Activated naive CD4-positive, alpha-beta T cell treated with anti-CD3 and anti-CD28 coated beads for 36 hours (primary cell): Measurements from ENCODE around the gene KLHDC9. TPM values are rescaled to one million over a fixed set of nuclear protein-coding genes. Genes with fewer than 3 reads are reported as not detected.
A peak's percentile ranks its signal among the peaks of the same experiment; 100 is the strongest.

ENCODE experiments used
- CTCF ChIA-PET: fragments of 350-600 bp; sonication (Branson Sonifier 250); formaldehyde crosslinking; loops from one replicate; lab custom pipeline; 2021; ENCODE audit warnings: antibody characterized with exemption; lab: Charles Lee
- DNase-seq: peaks from one replicate; pipeline ENCODE4 v3.0.0-alpha.2; 2020
- H3K27ac Mint-ChIP-seq: one replicate; pipeline ENCODE4 v1.8.0; 2021; ENCODE audit warnings: mild to moderate bottlenecking, mixed read lengths
- H3K27me3 Mint-ChIP-seq: one replicate; pipeline ENCODE4 v1.8.0; 2021; ENCODE audit warnings: low read depth, mixed read lengths
- H3K36me3 Mint-ChIP-seq: one replicate; pipeline ENCODE4 v1.8.0; 2021; ENCODE audit warnings: low read depth, mixed read lengths
- H3K4me1 Mint-ChIP-seq: one replicate; pipeline ENCODE4 v1.8.0; 2021; ENCODE audit warnings: low read depth, mixed read lengths
- H3K4me3 Mint-ChIP-seq: one replicate; pipeline ENCODE4 v1.8.0; 2021; ENCODE audit warnings: mild to moderate bottlenecking, moderate library complexity, mixed read lengths
- H3K9me3 Mint-ChIP-seq: one replicate; pipeline ENCODE4 v1.8.0; 2021; ENCODE audit warnings: mixed read lengths
- intact Hi-C: fragments of 100-400 bp; cut with micrococcal nuclease; formaldehyde crosslinking; loops from one replicate; pipeline ENCODE4 v1.15.1; 2023
- total RNA-seq, 2 experiments: library from RNA; stranded (reverse); gene quantifications; one replicate each; pipeline ENCODE4 v1.2.3, GENCODE V29; 2021

Gene KLHDC9
- total RNA-seq, 2 experiments from 2014 or later, result 0.33 to 0.57 TPM

DNA sequence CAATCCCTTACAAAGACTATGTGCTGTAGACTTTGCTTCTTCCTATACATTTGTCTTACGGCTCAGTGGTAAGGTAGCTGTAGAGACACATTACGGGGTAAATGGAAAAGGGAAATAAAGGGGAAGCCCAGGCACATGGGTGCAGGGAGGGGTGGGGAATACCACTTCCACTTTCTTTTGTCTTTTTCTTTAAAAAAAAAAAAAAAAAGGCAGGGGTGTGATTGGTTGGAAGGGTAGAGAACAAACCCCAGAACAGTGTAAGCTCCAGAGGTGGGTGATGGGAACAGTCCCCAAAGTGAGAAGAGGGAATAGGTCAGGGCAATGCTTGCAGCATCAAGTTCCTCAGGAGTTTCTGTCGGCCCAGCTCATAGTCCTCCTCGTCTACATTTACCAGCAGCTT lies 23.7 kb downstream of the KLHDC9 start:
- H3K36me3 Mint-ChIP-seq, result peaks cover 47% of the 10 kb centered on the region
- H3K4me1 Mint-ChIP-seq, result peaks cover 43% of the 10 kb centered on the region

DNA sequence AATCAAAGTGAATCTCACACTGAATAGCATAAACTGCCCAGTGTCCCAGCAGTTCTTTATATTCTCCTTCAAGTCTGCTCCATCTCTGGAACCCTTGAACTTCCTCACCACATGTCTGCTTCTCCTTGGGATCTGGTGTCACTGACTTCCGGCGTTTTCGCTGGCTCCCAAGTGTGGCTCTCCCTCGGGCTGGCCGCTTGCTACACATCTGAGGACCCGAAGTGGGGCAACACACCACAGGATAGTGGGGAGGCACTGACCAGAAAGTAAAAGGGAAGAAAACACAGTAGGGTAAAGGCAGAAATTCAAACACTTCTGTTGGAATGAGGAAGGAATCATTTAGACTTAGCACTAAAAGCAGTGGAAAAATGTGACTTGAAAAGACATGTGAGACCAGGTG lies 24.8 kb downstream of the KLHDC9 start:
- no peaks in the 10 kb centered on the region for H3K27me3 Mint-ChIP-seq
- CTCF ChIA-PET, result no interaction called here
- DNase-seq, result no peak
- H3K27ac Mint-ChIP-seq, result peak overlapping the region; percentile 38
- H3K9me3 Mint-ChIP-seq, result no peaks in the 10 kb centered on the region
- H3K4me3 Mint-ChIP-seq, result no peak overlapping the region
- intact Hi-C loops, result no loop called here
- peaks cover 52% of the 10 kb centered on the region for H3K4me1 Mint-ChIP-seq
- H3K36me3 Mint-ChIP-seq, result peaks cover 52% of the 10 kb centered on the region

More for the DNA sequence above, 23.7 kb downstream of the KLHDC9 start:
- Mint-ChIP-seq H3K9me3 (no peaks in the 10 kb centered on the region), H3K27ac (peak overlapping the region; percentile 88), H3K4me3 (no peak overlapping the region), H3K27me3 (no peaks in the 10 kb centered on the region)
- DNase-seq, result no peak
- CTCF ChIA-PET, result interaction anchor here (0.8 to 2.1 kb wide), 3 partner anchors 11 to 24 kb away, joined by 4 to 11 read pairs (median 5); partner anchors contain the start of gene DEDD
- intact Hi-C loops, result no loop called here

DNA sequence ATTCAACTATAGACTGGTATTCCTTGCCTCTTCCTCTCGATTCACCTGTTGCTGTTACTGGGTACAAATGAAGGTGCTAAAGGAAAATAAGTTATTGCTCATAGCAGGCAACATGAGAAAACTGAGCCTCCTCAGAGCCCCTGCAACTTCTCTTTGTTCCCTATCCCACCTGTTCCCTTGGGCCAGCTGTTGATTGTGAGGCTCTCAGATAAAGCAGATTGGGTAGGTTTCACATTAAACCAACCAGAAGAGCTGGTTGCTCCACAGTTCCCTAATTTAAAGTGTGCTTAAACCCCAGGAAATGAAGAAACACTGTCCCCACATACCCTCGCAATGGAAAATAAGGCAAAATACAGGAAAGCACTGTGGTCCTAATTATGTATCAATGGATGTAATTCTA lies 29.5 kb downstream of the KLHDC9 start:
- Mint-ChIP-seq H3K4me1 (peaks cover 55% of the 10 kb centered on the region), H3K27me3 (no peaks in the 10 kb centered on the region), H3K27ac (no peak overlapping the region), H3K36me3 (peaks cover 52% of the 10 kb centered on the region), H3K4me3 (no peak overlapping the region), H3K9me3 (no peaks in the 10 kb centered on the region)
- CTCF ChIA-PET, result interaction anchor here (1.8 kb wide), 1 partner anchor 11 kb away, joined by 8 read pairs; no protein-coding TSS in a partner anchor
- DNase-seq, result no peak
- intact Hi-C loops, result no loop called here

DNA sequence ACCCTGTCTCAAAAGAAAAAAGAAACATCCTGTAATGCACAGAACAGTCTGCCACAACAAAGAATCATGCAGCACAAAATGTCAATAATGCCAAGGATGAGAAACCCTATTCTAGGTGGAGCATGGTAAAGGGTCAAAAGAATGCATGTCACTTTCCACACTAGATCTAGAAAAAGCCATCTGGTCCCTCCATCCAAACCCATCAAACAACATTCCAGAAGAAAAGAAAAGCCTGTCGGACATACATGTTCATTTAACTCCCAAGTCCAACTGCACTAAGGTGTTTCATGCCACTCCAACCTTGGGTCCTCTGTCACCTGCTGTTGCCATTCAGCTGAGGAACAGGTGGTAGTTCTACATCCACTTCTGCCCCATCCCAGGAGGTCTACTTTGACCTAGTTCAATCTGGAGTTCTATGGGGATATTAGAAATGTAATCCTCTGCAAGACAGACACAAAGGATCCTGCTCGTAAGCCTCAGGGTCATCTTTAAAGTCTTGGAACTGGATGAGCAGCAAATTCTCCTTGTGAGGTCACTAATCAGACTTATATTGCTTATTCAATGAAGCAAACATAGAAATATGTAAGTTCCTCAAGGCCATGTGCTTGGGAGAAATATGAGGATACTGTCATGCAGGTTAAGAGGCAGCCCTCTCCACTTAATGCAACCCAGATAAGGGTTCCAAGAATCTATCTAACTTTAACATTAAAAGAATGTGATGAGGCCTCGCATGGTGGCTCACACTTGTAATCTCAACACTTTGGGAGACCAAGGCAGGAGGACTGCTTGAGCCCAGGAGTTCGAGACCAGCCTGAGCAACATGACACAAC lies 30.6 kb downstream of the KLHDC9 start:
- peak overlapping the region; percentile 69 for H3K27ac Mint-ChIP-seq
- no peaks in the 10 kb centered on the region for H3K9me3 Mint-ChIP-seq
- CTCF ChIA-PET, result interaction anchor here (1.2 to 1.8 kb wide), 2 partner anchors 10 to 14 kb away, joined by 3 to 8 read pairs; no protein-coding TSS in a partner anchor
- peaks cover 55% of the 10 kb centered on the region for H3K4me1 Mint-ChIP-seq
- no peaks in the 10 kb centered on the region for H3K27me3 Mint-ChIP-seq
- intact Hi-C loops, result no loop called here
- no peak overlapping the region for H3K4me3 Mint-ChIP-seq
- DNase-seq, result no peak
- H3K36me3 Mint-ChIP-seq, result peaks cover 45% of the 10 kb centered on the region

DNA sequence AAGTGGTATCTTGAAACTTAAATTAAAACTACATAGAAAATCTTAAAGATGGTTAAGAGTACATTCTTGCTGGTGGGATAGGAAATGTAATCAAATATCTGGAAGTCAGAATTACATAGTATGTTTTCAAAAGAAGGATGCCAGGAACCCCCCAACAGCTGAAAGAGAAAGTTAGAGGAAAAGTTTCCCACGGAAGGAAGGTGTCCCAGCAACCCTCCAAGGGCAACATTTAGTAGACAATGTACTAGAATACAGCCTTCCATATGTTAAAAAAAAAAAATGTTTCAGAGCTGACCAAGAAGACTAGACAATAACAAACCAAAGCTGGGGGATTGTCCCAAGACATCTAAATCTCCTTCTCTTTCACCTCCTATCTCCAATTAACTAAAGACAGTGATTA lies 32.1 kb downstream of the KLHDC9 start:
- Mint-ChIP-seq H3K4me1 (peaks cover 55% of the 10 kb centered on the region), H3K9me3 (no peaks in the 10 kb centered on the region), H3K36me3 (peaks cover 43% of the 10 kb centered on the region), H3K27me3 (no peaks in the 10 kb centered on the region), H3K4me3 (no peak overlapping the region), H3K27ac (peak overlapping the region; percentile 44)
- CTCF ChIA-PET, result interaction anchor here (1.2 kb wide), 2 partner anchors 13 to 36 kb away, joined by 3 read pairs; partner anchors contain the start of gene PPOX
- intact Hi-C loops, result loop anchor here (10.0 kb wide), 1 partner anchor 295 kb away; no protein-coding TSS in a partner anchor
- no peak for DNase-seq

DNA sequence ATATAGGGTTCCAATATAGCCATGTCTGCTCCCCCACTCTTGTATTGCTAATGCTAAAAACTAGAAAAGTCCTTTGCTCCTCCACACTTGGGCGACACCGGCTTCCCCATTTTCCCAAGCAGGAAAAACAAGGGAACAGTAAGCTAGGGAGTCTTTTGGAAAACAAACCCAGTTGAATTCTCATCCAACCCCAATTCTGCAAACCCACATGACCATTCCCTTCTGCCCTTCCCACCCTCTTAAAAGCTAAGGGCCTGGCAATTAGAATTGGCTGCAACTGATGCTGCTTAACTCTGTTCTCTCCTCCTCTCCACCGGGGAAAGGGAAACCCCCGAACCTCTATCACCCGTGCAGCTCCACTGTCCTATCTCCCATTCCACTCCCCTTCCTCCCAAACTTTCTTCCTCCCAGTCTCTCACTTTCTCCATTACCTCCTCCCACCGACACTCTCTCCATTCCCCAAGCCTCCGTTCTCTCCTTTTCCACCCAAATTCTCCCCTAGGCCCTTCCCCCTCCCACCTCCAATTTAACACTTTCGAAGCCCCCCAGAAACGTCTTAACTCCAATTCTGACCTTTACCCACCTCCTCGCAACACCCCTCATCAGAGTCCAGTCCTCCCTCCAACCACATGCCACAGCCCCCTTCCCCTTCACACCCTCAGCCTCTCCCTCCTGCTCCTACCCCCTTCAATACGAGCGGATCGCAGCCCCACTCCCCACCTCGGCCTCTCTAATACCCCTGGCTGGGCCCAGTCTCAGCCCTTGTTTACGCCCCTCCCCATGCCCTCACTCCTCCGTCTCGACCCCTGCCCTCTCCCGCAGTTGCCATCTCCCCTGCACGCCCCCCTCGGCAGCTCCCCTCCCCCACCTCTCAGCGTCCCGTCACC lies 33.6 kb downstream of the KLHDC9 start:
- H3K4me1 Mint-ChIP-seq, result peaks cover 51% of the 10 kb centered on the region
- H3K36me3 Mint-ChIP-seq, result peaks cover 34% of the 10 kb centered on the region
- DNase-seq, result peak; percentile 43
- no peaks in the 10 kb centered on the region for H3K27me3 Mint-ChIP-seq
- intact Hi-C loops, result loop anchor here (1.0 to 10.0 kb wide), 9 partner anchors 12 to 297 kb away; partner anchors contain the start of genes ARHGAP30, NDUFS2, PPOX and UFC1
- no peaks in the 10 kb centered on the region for H3K9me3 Mint-ChIP-seq
- no peak overlapping the region for H3K4me3 Mint-ChIP-seq
- CTCF ChIA-PET, result interaction anchor here (0.6 to 2.4 kb wide), 7 partner anchors 9 to 295 kb away, joined by 3 to 11 read pairs (median 4); partner anchors contain the start of gene PPOX
- H3K27ac Mint-ChIP-seq, result no peak overlapping the region

DNA sequence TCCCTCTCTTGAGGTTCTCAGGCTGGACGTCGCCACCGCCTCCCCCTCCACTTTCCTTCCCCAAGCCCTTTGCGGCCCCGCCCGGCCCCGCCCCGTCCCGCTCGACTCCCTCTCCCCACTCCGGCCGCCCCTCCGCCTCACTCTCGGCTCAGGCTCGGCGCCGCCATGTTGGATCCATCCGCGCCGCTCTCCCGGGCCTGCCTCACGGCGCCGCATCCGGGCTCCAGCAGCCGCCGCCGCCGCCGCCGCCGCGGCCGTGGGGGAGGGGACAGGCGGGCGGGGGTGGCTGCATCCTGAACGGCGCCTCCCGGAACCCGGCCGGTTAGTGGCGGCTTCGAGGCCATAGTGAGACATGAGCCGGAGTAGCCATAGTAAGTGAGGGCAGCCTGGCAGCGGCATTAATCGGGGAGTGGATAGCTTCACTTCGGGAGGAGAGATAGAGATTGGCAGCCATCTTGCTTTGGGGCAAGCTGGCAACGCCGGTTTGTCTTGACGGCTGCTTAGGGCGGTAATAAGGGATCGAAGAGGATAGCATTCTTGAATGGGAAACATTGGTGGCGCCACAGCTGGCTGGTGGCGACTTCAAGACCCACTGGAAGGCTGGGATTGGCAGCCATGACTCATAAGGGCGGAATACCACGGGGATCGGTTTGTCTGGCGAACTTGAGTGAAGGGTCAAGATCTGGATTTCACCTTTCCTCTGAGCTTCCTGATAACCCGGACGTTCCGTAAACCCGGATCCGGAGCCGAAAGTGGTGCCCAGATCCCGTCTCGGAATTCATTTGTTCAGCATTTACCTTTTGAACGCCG lies 34.5 kb downstream of the KLHDC9 start, which contains the start of gene DEDD:
TSS of gene DEDD (minus strand) at position 258 of the 810 bp plus-strand sequence. CDS start 8,205 bp downstream, outside the sequence.
- Mint-ChIP-seq H3K4me1 (peaks cover 44% of the 10 kb centered on the region), H3K4me3 (no peak within 1 kb of the TSS), H3K9me3 (no peaks in the 10 kb centered on the region), H3K27me3 (no peaks in the 10 kb centered on the region), H3K36me3 (peaks cover 27% of the 10 kb centered on the region), H3K27ac (no peak within 1 kb of the TSS)
- CTCF ChIA-PET, result interaction anchor here (0.6 to 2.4 kb wide), 7 partner anchors 9 to 91 kb away, joined by 3 to 11 read pairs (median 4); partner anchors contain the start of gene PPOX
- intact Hi-C loops, result loop anchor here (1.0 to 10.0 kb wide), 9 partner anchors 13 to 298 kb away; partner anchors contain the start of genes ARHGAP30, NDUFS2, PPOX and UFC1
- peak; percentile 95 for DNase-seq

DNA sequence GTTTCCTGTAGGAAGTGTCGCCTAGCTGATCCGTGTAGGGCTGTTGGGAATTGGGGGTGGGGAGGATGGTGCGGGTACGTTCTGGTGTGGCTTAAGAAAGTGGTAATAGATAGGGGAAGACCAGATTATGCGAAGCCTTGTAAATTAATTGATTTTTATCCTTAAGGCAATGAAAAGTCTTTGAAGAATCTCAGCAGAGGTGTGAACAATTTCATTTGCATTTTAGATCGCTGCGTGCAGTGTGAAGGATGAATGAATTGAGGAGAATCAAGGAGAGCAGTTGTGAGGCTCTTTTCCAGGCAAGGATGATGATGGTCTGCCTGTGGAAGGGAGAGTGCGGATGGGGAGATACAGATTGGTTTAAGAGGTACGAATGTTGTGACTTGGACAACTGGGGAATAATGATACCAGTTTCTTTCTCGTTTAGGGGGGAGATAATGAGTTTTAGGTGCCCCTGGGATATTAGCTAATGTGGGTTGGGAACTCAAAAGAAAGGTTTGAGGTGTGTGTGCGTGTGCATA lies 35.1 kb downstream of the KLHDC9 start:
- Mint-ChIP-seq H3K36me3 (peaks cover 22% of the 10 kb centered on the region), H3K4me1 (peaks cover 37% of the 10 kb centered on the region), H3K9me3 (no peaks in the 10 kb centered on the region), H3K27ac (no peak overlapping the region), H3K27me3 (no peaks in the 10 kb centered on the region), H3K4me3 (no peak overlapping the region)
- intact Hi-C loops, result loop anchor here (2.0 to 10.0 kb wide), 2 partner anchors 52 to 298 kb away; no protein-coding TSS in a partner anchor
- no peak for DNase-seq
- CTCF ChIA-PET, result interaction anchor here (0.8 to 2.4 kb wide), 6 partner anchors 8 to 91 kb away, joined by 3 to 11 read pairs (median 6); partner anchors contain the start of gene PPOX

DNA sequence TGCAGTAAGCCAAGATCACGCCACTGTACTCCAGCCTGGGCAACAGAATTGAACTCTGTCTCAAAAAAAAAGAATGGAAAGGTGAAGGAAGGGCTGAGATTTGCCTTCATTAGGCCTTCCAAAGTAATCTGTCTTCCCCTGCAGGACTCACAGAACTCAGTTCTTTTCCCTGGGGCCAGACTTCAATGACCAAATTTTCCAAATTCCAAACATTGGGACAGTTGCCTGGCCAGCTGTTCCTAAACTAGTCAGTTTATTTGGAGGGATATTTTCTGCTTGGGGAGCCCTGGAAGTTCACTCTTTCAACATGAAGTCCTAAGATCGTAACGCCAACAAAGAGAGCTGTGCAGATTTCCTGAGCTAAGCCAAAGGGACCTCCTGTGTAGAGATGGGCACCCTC lies 39.7 kb downstream of the KLHDC9 start:
- DNase-seq, result no peak
- Mint-ChIP-seq H3K4me3 (no peak overlapping the region), H3K9me3 (no peaks in the 10 kb centered on the region), H3K27ac (no peak overlapping the region), H3K27me3 (no peaks in the 10 kb centered on the region), H3K4me1 (peaks cover 4% of the 10 kb centered on the region), H3K36me3 (peaks cover 2% of the 10 kb centered on the region)
- intact Hi-C loops, result loop anchor here (2.0 to 10.0 kb wide), 2 partner anchors 39 to 303 kb away; partner anchors contain the start of gene KLHDC9
- CTCF ChIA-PET, result interaction anchor here (0.7 to 7.8 kb wide), 14 partner anchors 10 to 303 kb away, joined by 3 to 45 read pairs (median 6); partner anchors contain the start of genes ARHGAP30 and KLHDC9

DNA sequence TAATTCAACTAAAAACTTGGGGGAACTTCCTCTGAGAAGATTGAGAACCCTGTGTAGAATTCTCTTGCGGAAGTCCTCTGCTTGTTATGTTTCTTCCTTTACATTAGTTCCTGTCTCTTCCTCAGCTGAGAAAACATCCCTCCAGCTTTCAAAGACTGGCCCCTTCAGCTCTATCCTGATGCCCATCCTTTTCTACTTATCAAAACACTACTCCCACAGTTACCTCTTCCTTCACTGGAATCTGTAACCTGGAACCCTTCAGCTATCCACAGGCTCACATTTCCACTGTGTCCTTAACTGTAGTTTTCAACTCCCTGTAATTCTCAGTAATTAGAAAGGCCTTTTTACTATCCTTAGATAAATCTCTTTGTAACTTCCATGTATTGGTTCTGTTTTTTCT lies 40.3 kb downstream of the KLHDC9 start:
- intact Hi-C loops, result loop anchor here (2.0 to 10.0 kb wide), 2 partner anchors 40 to 304 kb away; partner anchors contain the start of gene KLHDC9
- no peak for DNase-seq
- CTCF ChIA-PET, result interaction anchor here (0.6 to 7.8 kb wide), 16 partner anchors 9 to 304 kb away, joined by 3 to 45 read pairs (median 4); partner anchors contain the start of genes ARHGAP30 and KLHDC9
- Mint-ChIP-seq H3K4me3 (no peak overlapping the region), H3K27ac (no peak overlapping the region), H3K36me3 (peaks cover 2% of the 10 kb centered on the region), H3K27me3 (no peaks in the 10 kb centered on the region), H3K4me1 (peaks cover 4% of the 10 kb centered on the region), H3K9me3 (no peaks in the 10 kb centered on the region)
